WERI-Rb-1 (cell line): ENCODE results near the gene PACS1.
A peak's percentile ranks its signal among the peaks of the same experiment; 100 is the strongest.
"Not testable (repeated sequence)": the region's sequence is repeated elsewhere in the genome, so short reads cannot be mapped to it uniquely, and the experiment has no call there.

Source experiments
- DNase-seq: peaks from one replicate; pipeline ENCODE4 v3.0.0-alpha.2; 2020
- H3K27ac ChIP-seq: fragments of 250-450 bp; sonication (Bioruptor Pico); 2 replicates; pipeline ENCODE4 v1.5.1; 2020; ENCODE audit warnings: mild to moderate bottlenecking, moderate library complexity
- H3K27me3 ChIP-seq: fragments of 250-450 bp; sonication (Bioruptor Pico); 2 replicates; pipeline ENCODE4 v1.5.1; 2021; ENCODE audit warnings: mild to moderate bottlenecking, low read depth, moderate library complexity; ENCODE audit not compliant: insufficient read depth, severe bottlenecking
- H3K36me3 ChIP-seq: fragments of 250-450 bp; sonication (Bioruptor Pico); 2 replicates; pipeline ENCODE4 v1.5.1; 2020; ENCODE audit warnings: mild to moderate bottlenecking, moderate library complexity
- H3K4me3 ChIP-seq: 2 replicates; pipeline ENCODE4 v1.5.1; 2011; ENCODE audit warnings: low read depth, mild to moderate bottlenecking, control low read depth, low read length
- H3K9me3 ChIP-seq: fragments of 250-450 bp; sonication (Bioruptor Pico); 2 replicates; pipeline ENCODE4 v1.5.1; 2021; ENCODE audit warnings: mild to moderate bottlenecking, moderate library complexity; ENCODE audit not compliant: severe bottlenecking
- TF ChIP-seq, protein P1 (sequence below): IDR thresholded peaks from 2 replicates; pipeline ENCODE4 v1.5.1; 2011; ENCODE audit warnings: low read depth, mild to moderate bottlenecking, control low read depth, inconsistent platforms, low read length

Gene PACS1

DNA sequence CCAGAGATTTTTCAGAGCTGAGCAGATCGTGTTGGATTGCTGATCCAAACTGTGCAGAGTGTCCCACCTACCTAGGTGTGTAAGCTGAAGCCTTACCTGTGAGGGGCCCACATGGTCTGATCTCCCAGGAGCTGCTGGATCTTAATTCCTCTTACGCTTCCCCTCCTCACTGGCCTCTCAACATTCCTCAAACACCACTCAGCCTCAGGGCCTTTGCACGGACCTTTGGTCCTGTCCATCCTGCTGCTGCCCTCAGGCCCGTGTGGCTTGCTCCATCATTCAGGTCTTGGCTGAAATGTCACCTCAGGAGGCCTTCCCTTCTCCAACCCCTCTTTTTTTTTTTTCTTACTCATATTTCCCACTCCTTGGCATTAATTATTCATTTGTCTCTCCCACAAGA is 177.2 kb downstream of the PACS1 start:
- peaks cover 5% of the 10 kb centered on the region for H3K36me3 ChIP-seq
- no peak overlapping the region for H3K4me3 ChIP-seq
- no peaks in the 10 kb centered on the region for H3K27me3 ChIP-seq
- TF ChIP-seq, protein P1, sequence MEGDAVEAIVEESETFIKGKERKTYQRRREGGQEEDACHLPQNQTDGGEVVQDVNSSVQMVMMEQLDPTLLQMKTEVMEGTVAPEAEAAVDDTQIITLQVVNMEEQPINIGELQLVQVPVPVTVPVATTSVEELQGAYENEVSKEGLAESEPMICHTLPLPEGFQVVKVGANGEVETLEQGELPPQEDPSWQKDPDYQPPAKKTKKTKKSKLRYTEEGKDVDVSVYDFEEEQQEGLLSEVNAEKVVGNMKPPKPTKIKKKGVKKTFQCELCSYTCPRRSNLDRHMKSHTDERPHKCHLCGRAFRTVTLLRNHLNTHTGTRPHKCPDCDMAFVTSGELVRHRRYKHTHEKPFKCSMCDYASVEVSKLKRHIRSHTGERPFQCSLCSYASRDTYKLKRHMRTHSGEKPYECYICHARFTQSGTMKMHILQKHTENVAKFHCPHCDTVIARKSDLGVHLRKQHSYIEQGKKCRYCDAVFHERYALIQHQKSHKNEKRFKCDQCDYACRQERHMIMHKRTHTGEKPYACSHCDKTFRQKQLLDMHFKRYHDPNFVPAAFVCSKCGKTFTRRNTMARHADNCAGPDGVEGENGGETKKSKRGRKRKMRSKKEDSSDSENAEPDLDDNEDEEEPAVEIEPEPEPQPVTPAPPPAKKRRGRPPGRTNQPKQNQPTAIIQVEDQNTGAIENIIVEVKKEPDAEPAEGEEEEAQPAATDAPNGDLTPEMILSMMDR, result no peak
- H3K27ac ChIP-seq, result peak overlapping the region; percentile 43; the same call in 1 of the 2 replicates
- no peaks in the 10 kb centered on the region for H3K9me3 ChIP-seq
- no peak for DNase-seq

DNA sequence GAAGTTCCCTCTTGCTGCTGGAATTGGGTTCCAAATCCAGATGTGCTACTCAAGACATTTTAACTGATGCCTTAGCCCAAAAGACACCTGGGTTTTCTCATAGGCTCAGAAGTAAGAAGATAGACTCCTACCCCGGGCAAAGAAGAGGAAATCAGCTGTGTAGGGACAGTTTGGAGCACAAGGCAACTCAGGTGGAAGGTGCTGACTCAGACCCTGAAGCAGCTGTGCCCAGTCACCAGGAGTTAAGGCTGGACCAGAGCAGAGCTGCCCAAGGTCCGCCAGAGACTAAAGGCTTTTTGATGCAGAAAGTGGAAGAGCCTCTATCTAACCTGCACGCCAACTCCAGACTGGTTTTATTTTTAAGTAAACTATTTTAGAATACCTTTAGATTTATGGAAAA is 177.7 kb downstream of the PACS1 start:
- no peaks in the 10 kb centered on the region for H3K9me3 ChIP-seq
- H3K4me3 ChIP-seq, result no peak overlapping the region
- TF ChIP-seq, protein P1, result no peak
- no peak overlapping the region for H3K27ac ChIP-seq
- DNase-seq, result no peak
- H3K36me3 ChIP-seq, result peaks cover 5% of the 10 kb centered on the region
- H3K27me3 ChIP-seq, result no peaks in the 10 kb centered on the region

DNA sequence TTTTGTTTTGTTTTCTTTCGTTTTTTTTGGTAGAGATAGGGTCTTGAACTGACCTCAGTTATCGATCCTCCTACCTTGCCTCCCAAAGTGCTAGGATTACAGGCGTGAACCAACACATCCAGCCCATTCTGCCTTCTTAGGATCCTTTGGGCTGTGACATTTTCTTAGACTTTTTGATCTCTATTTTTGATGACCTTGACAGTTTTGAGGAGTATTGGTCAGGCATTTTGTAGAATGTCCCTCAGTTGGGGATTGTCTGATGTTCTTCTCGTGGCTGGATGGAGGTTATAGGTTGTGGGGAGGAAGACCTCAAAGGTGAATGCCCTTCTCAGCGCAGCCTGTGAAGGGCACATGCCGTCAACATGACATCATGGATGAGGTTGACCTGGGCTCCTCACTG is 178.8 kb downstream of the PACS1 start:
- Histone ChIP-seq H3K36me3 (peaks cover 5% of the 10 kb centered on the region), H3K27me3 (no peaks in the 10 kb centered on the region), H3K9me3 (no peaks in the 10 kb centered on the region), H3K4me3 (no peak overlapping the region), H3K27ac (no peak overlapping the region)
- DNase-seq, result no peak
- TF ChIP-seq, protein P1, result no peak

DNA sequence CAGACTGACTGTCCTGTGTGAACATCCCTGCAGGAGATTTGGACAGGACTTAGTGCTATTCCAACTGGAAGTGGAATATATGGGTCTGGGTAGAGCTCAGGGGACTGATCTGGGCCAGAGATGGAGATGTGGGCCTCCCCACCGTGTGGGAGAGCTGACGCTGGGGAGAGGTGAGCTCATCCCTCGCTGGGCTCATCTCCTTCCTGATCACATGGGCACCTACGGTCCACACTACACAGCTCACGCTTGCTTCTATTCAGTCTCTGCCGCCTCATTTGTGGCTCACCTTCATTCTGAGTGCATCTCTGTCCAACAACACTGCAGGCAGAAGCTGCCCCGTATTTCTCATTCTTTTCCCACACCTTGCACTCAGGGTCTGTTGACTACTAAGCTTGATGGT is 181.7 kb downstream of the PACS1 start:
- Histone ChIP-seq H3K4me3 (no peak overlapping the region), H3K36me3 (peaks cover 5% of the 10 kb centered on the region), H3K9me3 (no peaks in the 10 kb centered on the region), H3K27me3 (no peaks in the 10 kb centered on the region), H3K27ac (no peak overlapping the region)
- TF ChIP-seq, protein P1, result no peak
- DNase-seq, result no peak

DNA sequence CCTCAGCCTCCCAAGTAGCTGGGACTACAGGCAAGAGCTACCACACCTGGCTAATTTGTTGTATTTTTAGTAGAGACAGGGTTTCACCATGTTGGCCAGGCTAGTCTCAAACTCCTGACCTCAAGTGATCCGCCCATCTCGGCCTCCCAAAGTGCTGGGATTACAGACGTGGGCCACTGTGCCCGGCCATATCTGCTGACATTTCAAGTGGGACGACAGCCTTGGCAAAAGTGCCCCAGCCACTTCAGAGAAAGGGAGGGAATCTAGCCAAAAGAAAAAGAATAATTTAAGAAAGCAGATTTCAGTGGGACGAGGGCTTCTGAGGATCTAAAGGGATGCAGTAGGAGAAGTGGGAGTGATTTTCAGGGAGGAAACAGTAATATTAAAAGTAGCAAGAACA is 183.0 kb downstream of the PACS1 start:
- not testable (repeated sequence) for H3K27ac ChIP-seq, DNase-seq, H3K4me3 ChIP-seq, H3K27me3 ChIP-seq, H3K9me3 ChIP-seq, H3K36me3 ChIP-seq

DNA sequence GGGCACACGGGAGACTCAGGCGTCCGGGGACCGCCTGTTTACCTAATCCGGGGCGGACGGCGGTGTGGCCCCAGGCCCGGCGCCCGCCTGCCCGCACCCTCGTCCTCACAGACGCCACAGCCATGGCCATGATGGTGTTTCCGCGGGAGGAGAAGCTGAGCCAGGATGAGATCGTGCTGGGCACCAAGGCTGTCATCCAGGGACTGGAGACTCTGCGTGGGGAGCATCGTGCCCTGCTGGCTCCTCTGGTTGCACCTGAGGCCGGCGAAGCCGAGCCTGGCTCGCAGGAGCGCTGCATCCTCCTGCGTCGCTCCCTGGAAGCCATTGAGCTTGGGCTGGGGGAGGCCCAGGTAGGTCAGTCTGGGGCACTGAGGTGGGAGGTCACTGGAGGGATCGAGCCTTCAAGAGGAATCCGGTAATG is 188.4 kb downstream of the PACS1 start:
- peak overlapping the region; percentile 76 for H3K27ac ChIP-seq

More for the DNA sequence above, 188.4 kb downstream of the PACS1 start:
- peaks cover 38% of the 10 kb centered on the region for H3K36me3 ChIP-seq
- H3K9me3 ChIP-seq, result no peaks in the 10 kb centered on the region
- TF ChIP-seq, protein P1, result no peak
- H3K4me3 ChIP-seq, result peak overlapping the region; percentile 69
- no peaks in the 10 kb centered on the region for H3K27me3 ChIP-seq
- no peak for DNase-seq
